Hepatocyte (in vitro differentiated cells): ENCODE results near the gene SEMA5A. TPM values are rescaled to one million over a fixed set of nuclear protein-coding genes. Genes with fewer than 3 reads are reported as not detected.

Experiments
- DNase-seq: peaks from one replicate; pipeline ENCODE4 v3.0.0-alpha.2; 2016; ENCODE audit warnings: low spot score
- H2AFZ ChIP-seq: fragments of 200-600 bp; sonication (generic); 2 replicates; pipeline ENCODE4 v1.6.0; 2016; ENCODE audit warnings: antibody characterized with exemption, mild to moderate bottlenecking
- H3K27ac ChIP-seq: fragments of 200-600 bp; sonication (generic); 2 replicates; pipeline ENCODE4 v1.5.1; 2016; ENCODE audit warnings: mild to moderate bottlenecking
- H3K27me3 ChIP-seq: fragments of 200-600 bp; sonication (generic); 2 replicates; pipeline ENCODE4 v1.6.1; 2016
- H3K36me3 ChIP-seq: fragments of 200-600 bp; sonication (generic); replicated peaks from 2 replicates; pipeline ENCODE4 v1.5.1; 2016; ENCODE audit warnings: low read depth; ENCODE audit not compliant: insufficient read depth
- H3K4me1 ChIP-seq: fragments of 200-600 bp; sonication (generic); 2 replicates; pipeline ENCODE4 v1.5.1; 2016; ENCODE audit warnings: mild to moderate bottlenecking, moderate library complexity; ENCODE audit not compliant: insufficient read depth
- H3K4me2 ChIP-seq: fragments of 200-600 bp; sonication (generic); 2 replicates; pipeline ENCODE4 v1.6.0; 2016
- H3K4me3 ChIP-seq: fragments of 200-600 bp; sonication (generic); 2 replicates; pipeline ENCODE4 v1.5.1; 2016; ENCODE audit warnings: mild to moderate bottlenecking
- H3K79me2 ChIP-seq: fragments of 200-600 bp; sonication (generic); 2 replicates; pipeline ENCODE4 v1.6.0; 2017; ENCODE audit warnings: mild to moderate bottlenecking
- H3K9me2 ChIP-seq: fragments of 200-600 bp; sonication (generic); replicated peaks from 2 replicates; pipeline ENCODE4 v1.6.0; 2017; ENCODE audit warnings: mild to moderate bottlenecking; ENCODE audit not compliant: insufficient read depth
- H3K9me3 ChIP-seq: fragments of 200-600 bp; sonication (generic); 2 replicates; pipeline ENCODE4 v1.5.1; 2016; ENCODE audit warnings: low read depth, mild to moderate bottlenecking
- H4K20me1 ChIP-seq: fragments of 200-600 bp; sonication (generic); 2 replicates; pipeline ENCODE4 v1.6.0; 2016; ENCODE audit warnings: mild to moderate bottlenecking; ENCODE audit not compliant: insufficient read depth, poor library complexity, severe bottlenecking
- EZH2 ChIP-seq: fragments of 200-600 bp; sonication (generic); IDR thresholded peaks from 2 replicates; pipeline ENCODE4 v1.6.1; 2016; ENCODE audit warnings: antibody characterized with exemption, mild to moderate bottlenecking, borderline replicate concordance
- EZH2phosphoT487 ChIP-seq: fragments of 200-600 bp; sonication (generic); IDR thresholded peaks from one replicate; pipeline ENCODE4 v1.6.1; 2018; ENCODE audit warnings: antibody characterized with exemption, mild to moderate bottlenecking, low read depth, moderate library complexity; ENCODE audit not compliant: unreplicated experiment, severe bottlenecking
- WGBS: methylation state at CpG from one replicate; pipeline ENCODE4 v1.1.6; 2016; ENCODE audit warnings: low lambda C conversion rate; ENCODE audit errors: missing lambda C conversion rate; 5-methylcytosine and 5-hydroxymethylcytosine counted together
- polyA plus RNA-seq: library from polyadenylated mRNA; unstranded; fragments of >200 nt; fragmentation: Nextera tagmentation; extraction: Ambion mirVana; gene quantifications from 2 replicates; pipeline ENCODE4 v1.2.1, GENCODE V29; 2016
- total RNA-seq: library from RNA; depleted of rRNA; stranded (reverse); fragments of >200 nt; gene quantifications from 2 replicates; pipeline ENCODE4 v1.2.3, GENCODE V29; 2014
- TF ChIP-seq, protein P1 (sequence below): fragments of 200-600 bp; sonication (generic); IDR thresholded peaks from 2 replicates; pipeline ENCODE4 v1.5.1; 2016; ENCODE audit warnings: antibody characterized with exemption, mild to moderate bottlenecking; ENCODE audit not compliant: poor library complexity

The SEMA5A gene
- total and polyA plus RNA-seq, 2 experiments from 2014 or later: 10.7 to 21.7 TPM

DNA sequence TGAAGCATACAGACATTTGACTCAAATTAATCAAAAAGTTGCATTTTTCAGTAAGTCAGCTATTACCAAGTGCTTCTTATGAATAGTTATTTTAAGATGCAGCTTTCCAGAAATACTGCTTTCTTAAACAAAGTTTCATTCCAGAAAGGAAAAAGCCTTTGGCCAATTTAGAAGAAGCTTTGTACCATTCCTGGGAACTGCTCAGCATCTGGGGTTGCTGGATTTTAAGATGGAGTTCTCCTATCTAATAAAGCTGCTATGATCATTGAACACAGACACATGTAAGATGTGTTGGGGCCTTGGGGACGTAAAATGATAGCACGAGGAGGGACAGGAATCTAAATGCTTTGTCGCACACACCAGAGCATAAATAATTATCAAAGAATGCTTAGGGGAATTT, 130.8 kb downstream of the SEMA5A start:
- Histone ChIP-seq H3K27ac (peak overlapping the region; percentile 50), H3K4me1 (no peaks in the 10 kb centered on the region), H3K27me3 (no peaks in the 10 kb centered on the region), H3K4me2 (no peak overlapping the region), H3K36me3 (no peaks in the 10 kb centered on the region), H2AFZ (no peak overlapping the region), H4K20me1 (no peaks in the 10 kb centered on the region), H3K79me2 (no peaks in the 10 kb centered on the region), H3K9me3 (no peaks in the 10 kb centered on the region), H3K9me2 (no peaks in the 10 kb centered on the region), H3K4me3 (no peak overlapping the region)
- TF ChIP-seq EZH2: no peak
- TF ChIP-seq, protein P1, sequence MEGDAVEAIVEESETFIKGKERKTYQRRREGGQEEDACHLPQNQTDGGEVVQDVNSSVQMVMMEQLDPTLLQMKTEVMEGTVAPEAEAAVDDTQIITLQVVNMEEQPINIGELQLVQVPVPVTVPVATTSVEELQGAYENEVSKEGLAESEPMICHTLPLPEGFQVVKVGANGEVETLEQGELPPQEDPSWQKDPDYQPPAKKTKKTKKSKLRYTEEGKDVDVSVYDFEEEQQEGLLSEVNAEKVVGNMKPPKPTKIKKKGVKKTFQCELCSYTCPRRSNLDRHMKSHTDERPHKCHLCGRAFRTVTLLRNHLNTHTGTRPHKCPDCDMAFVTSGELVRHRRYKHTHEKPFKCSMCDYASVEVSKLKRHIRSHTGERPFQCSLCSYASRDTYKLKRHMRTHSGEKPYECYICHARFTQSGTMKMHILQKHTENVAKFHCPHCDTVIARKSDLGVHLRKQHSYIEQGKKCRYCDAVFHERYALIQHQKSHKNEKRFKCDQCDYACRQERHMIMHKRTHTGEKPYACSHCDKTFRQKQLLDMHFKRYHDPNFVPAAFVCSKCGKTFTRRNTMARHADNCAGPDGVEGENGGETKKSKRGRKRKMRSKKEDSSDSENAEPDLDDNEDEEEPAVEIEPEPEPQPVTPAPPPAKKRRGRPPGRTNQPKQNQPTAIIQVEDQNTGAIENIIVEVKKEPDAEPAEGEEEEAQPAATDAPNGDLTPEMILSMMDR: no peak
- no peak for TF ChIP-seq EZH2phosphoT487
- 73% methylated on average over 3 of the region's 3 CpGs for WGBS
- no peak for DNase-seq

DNA sequence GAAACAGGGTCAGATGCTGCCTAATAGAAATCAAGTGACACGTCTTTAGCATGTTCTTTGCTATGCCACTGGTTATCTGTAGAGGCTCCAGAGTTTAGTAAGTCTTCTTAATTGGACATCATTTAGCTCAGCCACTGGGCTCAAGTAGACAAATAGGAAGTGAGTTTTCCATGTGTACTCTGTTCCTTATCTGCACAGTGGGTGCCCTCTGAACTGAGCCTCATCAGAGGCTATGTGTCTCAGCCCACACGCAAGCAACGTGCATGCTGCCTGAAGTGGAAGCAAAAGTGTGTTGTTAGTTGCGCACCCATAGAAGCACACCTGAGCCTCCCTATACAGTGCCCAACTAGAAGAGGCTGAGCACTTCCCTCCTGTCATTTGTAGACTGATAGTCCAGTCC, 134.7 kb downstream of the SEMA5A start:
- Histone ChIP-seq H3K9me3 (no peaks in the 10 kb centered on the region), H3K4me1 (no peaks in the 10 kb centered on the region), H3K9me2 (no peaks in the 10 kb centered on the region), H3K27ac (peak overlapping the region; percentile 83), H3K4me2 (no peak overlapping the region), H4K20me1 (no peaks in the 10 kb centered on the region), H3K36me3 (no peaks in the 10 kb centered on the region), H3K4me3 (no peak overlapping the region), H2AFZ (no peak overlapping the region), H3K27me3 (no peaks in the 10 kb centered on the region), H3K79me2 (no peaks in the 10 kb centered on the region)
- WGBS: 81% methylated on average over 4 of the region's 4 CpGs
- TF ChIP-seq EZH2: no peak
- peak; percentile 55 for DNase-seq

DNA sequence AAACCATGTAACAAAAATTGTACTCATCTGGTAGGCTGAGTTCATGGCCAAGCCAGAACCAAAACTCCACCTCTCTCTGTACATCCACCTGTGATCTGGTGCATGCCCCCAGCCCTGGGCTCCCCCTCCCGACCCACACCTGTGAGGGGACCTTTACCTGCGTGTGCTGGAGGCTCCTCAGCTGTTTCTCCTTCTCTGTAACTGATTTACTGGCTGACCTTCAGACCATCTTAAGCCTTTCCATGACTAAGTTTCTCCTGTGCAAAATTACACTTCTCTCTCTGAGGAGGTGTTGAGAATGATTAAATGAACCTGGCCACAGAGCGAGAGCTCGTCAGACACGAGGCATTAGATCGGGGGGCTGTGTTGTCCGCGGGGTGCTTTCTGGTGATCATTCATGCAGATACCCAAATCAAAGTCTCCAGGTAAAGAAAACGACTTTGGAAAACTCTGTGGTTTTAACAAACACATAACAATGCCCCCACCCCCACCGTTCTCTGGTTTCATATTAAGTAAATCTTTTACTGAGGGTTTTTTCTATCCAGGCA, 136.4 kb downstream of the SEMA5A start:
- H3K79me2 ChIP-seq: no peaks in the 10 kb centered on the region
- no peaks in the 10 kb centered on the region for H4K20me1 ChIP-seq
- H3K4me2 ChIP-seq: peak overlapping the region; percentile 42
- 61% methylated on average over 10 of the region's 10 CpGs for WGBS
- H3K9me3 ChIP-seq: no peaks in the 10 kb centered on the region
- no peak overlapping the region for H2AFZ ChIP-seq
- no peaks in the 10 kb centered on the region for H3K4me1 ChIP-seq
- DNase-seq: peak; percentile 63
- no peak overlapping the region for H3K4me3 ChIP-seq
- no peaks in the 10 kb centered on the region for H3K36me3 ChIP-seq
- peak overlapping the region; percentile 83 for H3K27ac ChIP-seq
- no peaks in the 10 kb centered on the region for H3K9me2 ChIP-seq
- TF ChIP-seq EZH2 (no peak), EZH2phosphoT487 (no peak)
- TF ChIP-seq, protein P1: no peak
- H3K27me3 ChIP-seq: no peaks in the 10 kb centered on the region

DNA sequence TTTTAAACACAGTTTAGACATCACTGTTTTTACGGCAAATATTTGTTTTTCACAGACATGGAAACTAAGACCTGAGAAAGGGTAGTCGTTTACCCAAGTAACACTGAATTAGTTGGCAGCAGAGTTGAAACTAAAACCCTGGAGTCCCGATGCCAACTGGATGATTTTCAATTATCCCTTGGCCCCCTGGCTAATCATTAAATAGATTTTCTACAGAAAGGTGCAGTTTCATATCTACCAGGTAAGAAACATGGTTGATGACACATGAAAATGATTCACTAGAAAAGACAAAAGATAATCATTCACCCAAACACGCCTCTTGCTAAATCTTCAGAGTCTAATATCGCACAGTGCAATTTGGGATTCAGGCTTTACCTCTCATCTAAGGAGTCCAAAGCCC, 136.9 kb downstream of the SEMA5A start:
- Histone ChIP-seq H2AFZ (no peak overlapping the region), H3K27ac (peak overlapping the region; percentile 83)

More for the DNA sequence above, 136.9 kb downstream of the SEMA5A start:
- H3K9me2 ChIP-seq: no peaks in the 10 kb centered on the region
- H3K9me3 ChIP-seq: no peaks in the 10 kb centered on the region
- peak; percentile 12 for DNase-seq
- no peaks in the 10 kb centered on the region for H3K79me2 ChIP-seq
- H3K27me3 ChIP-seq: no peaks in the 10 kb centered on the region
- no peaks in the 10 kb centered on the region for H4K20me1 ChIP-seq
- no peaks in the 10 kb centered on the region for H3K4me1 ChIP-seq
- 69% methylated on average over 5 of the region's 5 CpGs for WGBS
- H3K4me2 ChIP-seq: peak overlapping the region; percentile 42
- TF ChIP-seq EZH2phosphoT487: no peak
- TF ChIP-seq EZH2: no peak
- TF ChIP-seq, protein P1: no peak
- H3K36me3 ChIP-seq: no peaks in the 10 kb centered on the region
- no peak overlapping the region for H3K4me3 ChIP-seq
